Liver (tissue), 3 donors: ENCODE measurements around the gene SAT2.

ENCODE experiments used
- CTCF ChIP-seq: fragments of 150-350 bp; IDR thresholded peaks from 2 replicates; pipeline ENCODE4 v1.5.1; 2017; ENCODE audit warnings: improper control_type of control experiment, low read depth, low read length; ENCODE audit not compliant: missing input control
- JUND ChIP-seq, 2 donors: IDR thresholded peaks; 2 replicates each; pipeline ENCODE4 v1.6.1; 2016; ENCODE audit warnings: antibody characterized with exemption in 2 of 2
- RAD21 ChIP-seq, 2 donors: IDR thresholded peaks; 2 replicates each; pipeline ENCODE4 v1.6.1; 2016; ENCODE audit warnings: antibody characterized with exemption in 2 of 2, mild to moderate bottlenecking in 2 of 2
- TAF1 ChIP-seq: conservative IDR thresholded peaks from 2 replicates; pipeline ENCODE4 v1.6.1; 2016; ENCODE audit warnings: antibody characterized with exemption, mild to moderate bottlenecking
- TF ChIP-seq, protein P1 (sequence below): IDR thresholded peaks from 2 replicates; pipeline ENCODE4 v1.6.1; 2016; ENCODE audit warnings: antibody characterized with exemption
- TF ChIP-seq, protein P2 (sequence below): IDR thresholded peaks from 2 replicates; pipeline ENCODE4 v1.6.1; 2016; ENCODE audit warnings: antibody characterized with exemption, mild to moderate bottlenecking
- TF ChIP-seq, protein P3 (sequence below): IDR thresholded peaks from 2 replicates; pipeline ENCODE4 v1.6.1; 2016; ENCODE audit warnings: antibody characterized with exemption
- donor health status: healthy.
- donor health status: healthy.

GRCh38 chr17:7627250-7628121 is at the start of gene SAT2:
- no peak for TF ChIP-seq TAF1
- TF ChIP-seq, protein P1, sequence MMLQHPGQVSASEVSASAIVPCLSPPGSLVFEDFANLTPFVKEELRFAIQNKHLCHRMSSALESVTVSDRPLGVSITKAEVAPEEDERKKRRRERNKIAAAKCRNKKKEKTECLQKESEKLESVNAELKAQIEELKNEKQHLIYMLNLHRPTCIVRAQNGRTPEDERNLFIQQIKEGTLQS: no peak
- TF ChIP-seq CTCF: no peak
- TF ChIP-seq RAD21 (IDR thresholded peaks at IDR 0.05): peak; percentile 24 to 28
- TF ChIP-seq, protein P2, sequence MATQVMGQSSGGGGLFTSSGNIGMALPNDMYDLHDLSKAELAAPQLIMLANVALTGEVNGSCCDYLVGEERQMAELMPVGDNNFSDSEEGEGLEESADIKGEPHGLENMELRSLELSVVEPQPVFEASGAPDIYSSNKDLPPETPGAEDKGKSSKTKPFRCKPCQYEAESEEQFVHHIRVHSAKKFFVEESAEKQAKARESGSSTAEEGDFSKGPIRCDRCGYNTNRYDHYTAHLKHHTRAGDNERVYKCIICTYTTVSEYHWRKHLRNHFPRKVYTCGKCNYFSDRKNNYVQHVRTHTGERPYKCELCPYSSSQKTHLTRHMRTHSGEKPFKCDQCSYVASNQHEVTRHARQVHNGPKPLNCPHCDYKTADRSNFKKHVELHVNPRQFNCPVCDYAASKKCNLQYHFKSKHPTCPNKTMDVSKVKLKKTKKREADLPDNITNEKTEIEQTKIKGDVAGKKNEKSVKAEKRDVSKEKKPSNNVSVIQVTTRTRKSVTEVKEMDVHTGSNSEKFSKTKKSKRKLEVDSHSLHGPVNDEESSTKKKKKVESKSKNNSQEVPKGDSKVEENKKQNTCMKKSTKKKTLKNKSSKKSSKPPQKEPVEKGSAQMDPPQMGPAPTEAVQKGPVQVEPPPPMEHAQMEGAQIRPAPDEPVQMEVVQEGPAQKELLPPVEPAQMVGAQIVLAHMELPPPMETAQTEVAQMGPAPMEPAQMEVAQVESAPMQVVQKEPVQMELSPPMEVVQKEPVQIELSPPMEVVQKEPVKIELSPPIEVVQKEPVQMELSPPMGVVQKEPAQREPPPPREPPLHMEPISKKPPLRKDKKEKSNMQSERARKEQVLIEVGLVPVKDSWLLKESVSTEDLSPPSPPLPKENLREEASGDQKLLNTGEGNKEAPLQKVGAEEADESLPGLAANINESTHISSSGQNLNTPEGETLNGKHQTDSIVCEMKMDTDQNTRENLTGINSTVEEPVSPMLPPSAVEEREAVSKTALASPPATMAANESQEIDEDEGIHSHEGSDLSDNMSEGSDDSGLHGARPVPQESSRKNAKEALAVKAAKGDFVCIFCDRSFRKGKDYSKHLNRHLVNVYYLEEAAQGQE: peak; percentile 84
- peak; percentile 34 to 62 for TF ChIP-seq JUND (IDR thresholded peaks at IDR 0.05)
- TF ChIP-seq, protein P3, sequence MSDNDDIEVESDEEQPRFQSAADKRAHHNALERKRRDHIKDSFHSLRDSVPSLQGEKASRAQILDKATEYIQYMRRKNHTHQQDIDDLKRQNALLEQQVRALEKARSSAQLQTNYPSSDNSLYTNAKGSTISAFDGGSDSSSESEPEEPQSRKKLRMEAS: peak; percentile 55
